ENCODE measurements around the gene GYPC. TPM values are rescaled to one million over a fixed set of nuclear protein-coding genes. Genes with fewer than 3 reads are reported as not detected.

The GYPC gene
- polyA plus RNA-seq, 1 donor (not counting 4 experiments of a cell fraction or from before 2014, with no cell fraction given), result not detected

GRCh38 chr2:126623000-126623399, 33.0 kb upstream of the GYPC start:
- Histone ChIP-seq H3K4me3 (ENCODE audit: control insufficient read depth in 2 of 3, extremely low read depth in 1 of 3, insufficient read depth in 2 of 3, low read depth in 1 of 3, low read length in 3 of 3) (no peak overlapping the region), H3K79me2 (ENCODE audit: control insufficient read depth, insufficient read depth, low read length) (no peaks in the 10 kb centered on the region), H3K9me1 (ENCODE audit: control insufficient read depth, extremely low read depth, insufficient read depth, low read length) (no peaks in the 10 kb centered on the region), H3K4me2 (ENCODE audit: control insufficient read depth, extremely low read depth, insufficient read depth, low read depth, low read length) (no peak overlapping the region), H3K27ac (ENCODE audit: control insufficient read depth, insufficient read depth, low read length) (no peak overlapping the region), H3K9ac (ENCODE audit: control insufficient read depth, extremely low read depth, insufficient read depth, low read length) (no peak overlapping the region), H3K4me1 (ENCODE audit: control insufficient read depth, extremely low read depth, insufficient read depth, low read length) (no peaks in the 10 kb centered on the region), H3K9me3 (ENCODE audit: control insufficient read depth, low read depth, low read length) (peaks cover 5% of the 10 kb centered on the region), H3K36me3 (ENCODE audit: control insufficient read depth in 2 of 2, extremely low read depth in 1 of 2, insufficient read depth in 2 of 2, low read length in 2 of 2) (no peaks in the 10 kb centered on the region), H2AFZ (ENCODE audit: control insufficient read depth, low read length) (no peak overlapping the region), H4K20me1 (ENCODE audit: control insufficient read depth, extremely low read depth, insufficient read depth, low read length) (no peaks in the 10 kb centered on the region), H3K27me3 (ENCODE audit: control insufficient read depth, extremely low read depth, insufficient read depth, low read length) (no peaks in the 10 kb centered on the region)
- FAIRE-seq (no peak), DNase-seq (ENCODE audit: low read depth, low spot score) (no peak)
- dilution Hi-C loops (cut with MboI; ENCODE audit: extremely low pct_ligation_motif_present, low sequenced_read_pairs), result no loop called here
- no peak for TF ChIP-seq EZH2 (IDR thresholded peaks at IDR 0.05; ENCODE audit: low read length)
- no peak for TF ChIP-seq CTCF (optimal IDR thresholded peaks at IDR 0.05 in 1 of 3, IDR thresholded peaks at IDR 0.05 in 1 of 3, conservative IDR thresholded peaks at IDR 0.05 in 1 of 3; ENCODE audit: extremely low read depth in 1 of 3, insufficient read depth in 2 of 3, low read length in 3 of 3)

GRCh38 chr2:126627643-126628042, 28.3 kb upstream of the GYPC start:
- dilution Hi-C loops (cut with MboI; ENCODE audit: extremely low pct_ligation_motif_present, low sequenced_read_pairs), result no loop called here
- Histone ChIP-seq H3K27me3 (ENCODE audit: control insufficient read depth, extremely low read depth, insufficient read depth, low read length) (no peaks in the 10 kb centered on the region), H3K27ac (ENCODE audit: control insufficient read depth, insufficient read depth, low read length) (no peak overlapping the region), H3K9me3 (ENCODE audit: control insufficient read depth, low read depth, low read length) (no peaks in the 10 kb centered on the region), H3K4me3 (ENCODE audit: control insufficient read depth in 2 of 3, extremely low read depth in 1 of 3, insufficient read depth in 2 of 3, low read depth in 1 of 3, low read length in 3 of 3) (no peak overlapping the region), H3K4me1 (ENCODE audit: control insufficient read depth, extremely low read depth, insufficient read depth, low read length) (no peaks in the 10 kb centered on the region), H3K79me2 (ENCODE audit: control insufficient read depth, insufficient read depth, low read length) (no peaks in the 10 kb centered on the region), H3K36me3 (ENCODE audit: control insufficient read depth in 2 of 2, extremely low read depth in 1 of 2, insufficient read depth in 2 of 2, low read length in 2 of 2) (no peaks in the 10 kb centered on the region), H2AFZ (ENCODE audit: control insufficient read depth, low read length) (no peak overlapping the region), H3K4me2 (ENCODE audit: control insufficient read depth, extremely low read depth, insufficient read depth, low read depth, low read length) (no peak overlapping the region), H3K9ac (ENCODE audit: control insufficient read depth, extremely low read depth, insufficient read depth, low read length) (no peak overlapping the region), H3K9me1 (ENCODE audit: control insufficient read depth, extremely low read depth, insufficient read depth, low read length) (no peaks in the 10 kb centered on the region), H4K20me1 (ENCODE audit: control insufficient read depth, extremely low read depth, insufficient read depth, low read length) (no peaks in the 10 kb centered on the region)
- DNase-seq (ENCODE audit: low read depth, low spot score) (no peak), FAIRE-seq (no peak)
- TF ChIP-seq EZH2 (IDR thresholded peaks at IDR 0.05; ENCODE audit: low read length) (no peak), CTCF (optimal IDR thresholded peaks at IDR 0.05 in 1 of 3, IDR thresholded peaks at IDR 0.05 in 1 of 3, conservative IDR thresholded peaks at IDR 0.05 in 1 of 3; ENCODE audit: extremely low read depth in 1 of 3, insufficient read depth in 2 of 3, low read length in 3 of 3) (no peak)

Measured in keratinocyte (primary cell).